ENCODE results near the gene UBE2R2.

- TF ChIP-seq CTCF (conservative IDR thresholded peaks at IDR 0.05 in 1 of 2, IDR thresholded peaks at IDR 0.05 in 1 of 2; ENCODE audit: low read depth in 1 of 2, low read length in 2 of 2) (no peak), EZH2 (IDR thresholded peaks at IDR 0.05; ENCODE audit: low read length, missing control alignments) (no peak)
Observed at GRCh38 chr9:33885948-33886347, 69.0 kb downstream of the UBE2R2 start.

Measured in fibroblast of lung (primary cell).